RWPE2 (cell line): Measurements from ENCODE around the gene TCFL5.

Experiments used
- ATAC-seq: fragments of 200-7000 bp; cut with Tn5 transposase; 3 replicates; pipeline ENCODE4 v1.9.1; 2021; ENCODE audit warnings: low read depth
- DNase-seq: peaks from one replicate; pipeline ENCODE4 v3.0.0-alpha.2; 2020; ENCODE audit warnings: low spot score
- H3K27ac ChIP-seq: fragments of 450-650 bp; 2 replicates; pipeline ENCODE4 v1.5.1; 2017; ENCODE audit warnings: mild to moderate bottlenecking; ENCODE audit not compliant: poor library complexity, severe bottlenecking
- H3K27me3 ChIP-seq: fragments of 250-450 bp; sonication (Bioruptor Pico); 2 replicates; pipeline ENCODE4 v1.5.1; 2021; ENCODE audit warnings: mild to moderate bottlenecking, moderate library complexity; ENCODE audit not compliant: insufficient read depth, poor library complexity, severe bottlenecking
- H3K36me3 ChIP-seq: fragments of 250-450 bp; sonication (Bioruptor Pico); 2 replicates; pipeline ENCODE4 v1.5.1; 2020; ENCODE audit warnings: low read depth, mild to moderate bottlenecking, moderate library complexity
- H3K4me1 ChIP-seq: fragments of 250-450 bp; sonication (Bioruptor Pico); 2 replicates; pipeline ENCODE4 v1.5.1; 2021; ENCODE audit warnings: mild to moderate bottlenecking, moderate library complexity; ENCODE audit not compliant: insufficient read depth, poor library complexity, severe bottlenecking
- H3K4me3 ChIP-seq: fragments of 250-450 bp; sonication (Bioruptor Pico); 2 replicates; pipeline ENCODE4 v1.5.1; 2021; ENCODE audit warnings: mild to moderate bottlenecking, moderate library complexity; ENCODE audit not compliant: severe bottlenecking
- H3K9me3 ChIP-seq: fragments of 250-450 bp; sonication (Bioruptor Pico); 2 replicates; pipeline ENCODE4 v1.5.1; 2021; ENCODE audit warnings: mild to moderate bottlenecking, moderate library complexity; ENCODE audit not compliant: severe bottlenecking
- TF ChIP-seq, protein P1 (sequence below): fragments of 450-650 bp; IDR thresholded peaks from one replicate; pipeline ENCODE4 v1.5.1; 2017; ENCODE audit warnings: mild to moderate bottlenecking, moderate library complexity; ENCODE audit not compliant: poor library complexity, severe bottlenecking

Gene TCFL5

DNA sequence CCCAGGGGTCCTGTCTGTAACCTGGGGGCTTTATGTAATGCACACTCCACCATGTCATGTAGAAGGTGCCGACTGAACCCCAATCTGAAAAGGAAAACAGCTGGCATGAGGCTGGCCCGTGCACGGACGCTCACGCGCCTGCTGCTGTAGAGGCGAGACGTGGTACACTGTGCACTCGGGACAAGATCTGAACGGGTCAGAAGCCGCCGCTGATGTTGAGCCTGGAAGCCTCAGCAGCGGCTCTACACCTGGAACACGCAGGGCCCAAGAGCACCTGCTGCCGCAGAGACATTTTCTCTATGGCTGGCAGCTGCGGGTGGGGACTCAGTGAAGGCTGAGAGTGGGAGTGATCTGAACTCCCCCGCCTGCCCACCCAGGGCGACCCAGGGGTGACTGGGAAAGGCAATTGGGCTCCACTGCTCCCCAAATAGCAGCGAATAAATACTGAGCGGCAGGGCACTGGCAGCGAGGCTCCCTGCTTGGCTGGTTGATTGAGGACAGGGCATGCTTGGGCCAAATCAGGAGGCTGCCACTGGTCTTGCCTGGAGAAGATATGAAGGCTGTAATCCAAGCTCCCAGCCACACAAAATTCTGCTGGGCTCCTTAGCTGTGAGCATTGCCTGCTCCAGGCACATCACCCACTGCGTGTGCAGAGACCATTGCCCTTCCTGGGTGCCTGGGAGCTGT is 59.5 kb downstream of the TCFL5 start:
- Histone ChIP-seq H3K9me3 (no peaks in the 10 kb centered on the region), H3K36me3 (peaks cover 56% of the 10 kb centered on the region), H3K27ac (no peak overlapping the region), H3K4me1 (peaks cover 14% of the 10 kb centered on the region), H3K27me3 (no peaks in the 10 kb centered on the region), H3K4me3 (no peak overlapping the region)
- ATAC-seq = peak; percentile 3; the same call in 2 of the 3 replicates
- DNase-seq = peak; percentile 83
- TF ChIP-seq, protein P1, sequence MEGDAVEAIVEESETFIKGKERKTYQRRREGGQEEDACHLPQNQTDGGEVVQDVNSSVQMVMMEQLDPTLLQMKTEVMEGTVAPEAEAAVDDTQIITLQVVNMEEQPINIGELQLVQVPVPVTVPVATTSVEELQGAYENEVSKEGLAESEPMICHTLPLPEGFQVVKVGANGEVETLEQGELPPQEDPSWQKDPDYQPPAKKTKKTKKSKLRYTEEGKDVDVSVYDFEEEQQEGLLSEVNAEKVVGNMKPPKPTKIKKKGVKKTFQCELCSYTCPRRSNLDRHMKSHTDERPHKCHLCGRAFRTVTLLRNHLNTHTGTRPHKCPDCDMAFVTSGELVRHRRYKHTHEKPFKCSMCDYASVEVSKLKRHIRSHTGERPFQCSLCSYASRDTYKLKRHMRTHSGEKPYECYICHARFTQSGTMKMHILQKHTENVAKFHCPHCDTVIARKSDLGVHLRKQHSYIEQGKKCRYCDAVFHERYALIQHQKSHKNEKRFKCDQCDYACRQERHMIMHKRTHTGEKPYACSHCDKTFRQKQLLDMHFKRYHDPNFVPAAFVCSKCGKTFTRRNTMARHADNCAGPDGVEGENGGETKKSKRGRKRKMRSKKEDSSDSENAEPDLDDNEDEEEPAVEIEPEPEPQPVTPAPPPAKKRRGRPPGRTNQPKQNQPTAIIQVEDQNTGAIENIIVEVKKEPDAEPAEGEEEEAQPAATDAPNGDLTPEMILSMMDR = no peak

DNA sequence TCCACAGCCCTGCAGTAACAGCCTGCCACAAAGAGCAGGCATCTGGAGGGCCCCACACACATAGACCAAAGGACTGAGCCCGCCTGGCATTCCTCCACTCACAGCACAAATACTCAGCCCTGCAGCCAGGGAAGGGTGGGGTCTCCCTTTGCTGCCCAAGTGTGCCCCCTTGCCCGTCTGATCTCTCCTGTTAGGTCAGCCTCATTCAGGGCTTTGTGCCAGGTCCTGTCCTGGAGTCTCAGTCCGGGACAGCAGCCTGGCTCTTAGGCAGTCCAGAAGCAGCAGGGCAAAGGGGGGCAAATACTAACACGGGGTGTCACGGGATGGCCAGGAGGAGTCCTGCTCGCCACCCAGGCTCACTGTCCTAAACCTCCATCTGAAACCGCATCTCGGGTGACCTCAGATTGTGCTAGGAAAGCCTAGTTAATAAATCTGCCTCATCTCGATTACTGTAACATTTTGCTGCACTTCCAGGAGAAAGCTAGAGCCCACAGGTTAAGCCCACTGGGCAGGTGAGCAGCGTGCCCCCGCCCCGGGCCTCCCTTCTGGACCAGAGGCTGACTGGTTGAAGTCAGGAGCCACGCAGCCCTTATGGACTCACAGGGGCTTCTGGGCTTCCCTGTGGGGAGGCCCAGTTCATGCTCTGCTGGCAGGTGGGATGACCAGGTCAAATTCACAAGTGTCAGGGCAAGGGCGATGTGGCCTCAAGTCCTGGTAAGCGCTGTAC is 60.2 kb downstream of the TCFL5 start:
- peak; percentile 83 for DNase-seq
- TF ChIP-seq, protein P1 = no peak
- no peak for ATAC-seq
- peaks cover 51% of the 10 kb centered on the region for H3K36me3 ChIP-seq
- peaks cover 14% of the 10 kb centered on the region for H3K4me1 ChIP-seq
- H3K27me3 ChIP-seq = no peaks in the 10 kb centered on the region
- H3K4me3 ChIP-seq = no peak overlapping the region
- H3K9me3 ChIP-seq = no peaks in the 10 kb centered on the region
- no peak overlapping the region for H3K27ac ChIP-seq

DNA sequence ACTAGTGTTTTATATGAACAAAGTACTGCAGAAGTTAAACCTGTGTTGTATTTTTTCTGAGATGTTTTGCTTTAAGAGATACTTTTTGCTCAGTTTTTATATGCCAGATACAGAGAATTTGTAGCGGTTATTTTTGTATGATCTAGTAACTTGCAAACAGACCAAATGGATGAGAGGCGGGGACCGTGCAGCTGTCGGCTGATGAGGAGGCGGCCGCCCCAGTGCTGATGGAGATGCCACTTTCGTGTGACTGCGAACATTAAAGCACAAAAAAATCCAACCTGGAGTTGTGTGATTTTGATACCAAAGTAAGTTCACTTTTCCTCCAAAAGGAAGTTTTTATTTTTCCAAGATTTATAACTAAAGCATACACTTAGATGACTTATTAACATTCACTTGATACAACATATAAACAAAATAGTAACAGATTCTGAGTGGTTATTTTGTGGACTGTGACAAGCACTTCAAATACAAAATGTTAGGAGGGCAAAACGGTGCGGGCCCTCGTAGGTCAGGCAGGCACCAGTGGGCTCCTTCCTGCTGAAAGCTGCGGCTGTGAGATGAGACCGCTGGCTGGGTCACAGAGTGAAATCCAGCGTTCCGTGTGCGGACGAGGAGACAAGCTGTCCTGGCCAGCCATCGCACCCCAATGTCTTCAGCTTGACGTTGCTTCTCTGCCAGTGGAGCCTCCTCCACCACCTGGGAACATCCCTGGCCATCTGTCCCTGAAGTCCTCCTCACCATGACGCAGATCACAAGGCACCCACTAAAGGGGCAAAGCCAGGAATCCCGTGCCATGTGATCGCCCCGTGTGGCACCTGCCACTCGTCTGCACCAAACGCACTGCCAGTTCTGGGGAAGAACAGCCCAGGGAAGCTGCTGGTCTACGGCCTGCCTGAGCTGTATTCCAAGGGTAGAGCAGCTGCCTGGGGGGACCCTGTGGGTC is 61.0 kb downstream of the TCFL5 start:
- ATAC-seq (no peak), DNase-seq (no peak)
- no peak overlapping the region for H3K4me3 ChIP-seq
- H3K9me3 ChIP-seq = no peaks in the 10 kb centered on the region
- TF ChIP-seq, protein P1 = no peak
- no peak overlapping the region for H3K27ac ChIP-seq
- H3K4me1 ChIP-seq = peaks cover 10% of the 10 kb centered on the region
- H3K36me3 ChIP-seq = peaks cover 44% of the 10 kb centered on the region
- H3K27me3 ChIP-seq = no peaks in the 10 kb centered on the region

DNA sequence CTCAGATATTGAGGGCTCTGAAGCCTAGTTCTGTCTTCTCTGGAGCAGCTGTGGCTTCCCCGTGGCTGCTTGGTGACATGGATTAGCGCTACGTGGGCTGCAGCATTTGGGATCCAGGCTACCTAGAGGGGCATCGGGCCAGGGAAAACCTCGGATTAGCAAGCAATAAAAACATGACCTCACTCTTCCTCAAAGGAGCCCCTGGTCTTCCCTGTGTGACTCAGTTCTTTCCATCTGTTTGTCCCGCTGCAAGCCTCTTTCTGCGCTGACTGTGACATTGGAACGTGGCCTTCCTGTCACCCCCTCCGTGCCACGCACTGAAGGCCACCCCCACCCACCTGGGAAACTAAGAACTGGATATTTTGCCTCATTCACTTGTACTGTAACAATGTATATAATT is 61.7 kb downstream of the TCFL5 start:
- ATAC-seq (no peak), DNase-seq (no peak)
- H3K9me3 ChIP-seq = no peaks in the 10 kb centered on the region
- TF ChIP-seq, protein P1 = no peak
- peaks cover 10% of the 10 kb centered on the region for H3K4me1 ChIP-seq
- no peak overlapping the region for H3K4me3 ChIP-seq
- no peaks in the 10 kb centered on the region for H3K27me3 ChIP-seq
- no peak overlapping the region for H3K27ac ChIP-seq
- H3K36me3 ChIP-seq = peaks cover 44% of the 10 kb centered on the region
